Measurements from ENCODE around the gene ZNF491.
"Not testable (repeated sequence)": the region's sequence is repeated elsewhere in the genome, so short reads cannot be mapped to it uniquely, and the experiment has no call there.

Gene ZNF491

GRCh38 chr19:11821474-11822109 lies 23.3 kb downstream of the ZNF491 start:
- Histone ChIP-seq H3K9me3 (ENCODE audit: insufficient read depth, low read depth, low read length) (no peaks in the 10 kb centered on the region), H3K4me2 (ENCODE audit: low read depth, low read length, poor library complexity, severe bottlenecking) (peak overlapping the region; percentile 16)

GRCh38 chr19:11828957-11829876 lies 30.9 kb downstream of the ZNF491 start:
- not testable (repeated sequence) for H3K4me3 ChIP-seq (ENCODE audit: low read length, poor library complexity, severe bottlenecking); H3K9ac ChIP-seq (ENCODE audit: low read depth, low read length, poor library complexity, severe bottlenecking); H3K79me2 ChIP-seq (ENCODE audit: insufficient read depth, low read length); H4K20me1 ChIP-seq (ENCODE audit: insufficient read depth, low read length, poor library complexity, severe bottlenecking); H3K27me3 ChIP-seq (ENCODE audit: insufficient read depth, low read length, poor library complexity, severe bottlenecking); H3K4me1 ChIP-seq (ENCODE audit: insufficient read depth, low read length, poor library complexity, severe bottlenecking); H3F3A ChIP-seq (ENCODE audit: low read depth); H3K4me2 ChIP-seq (ENCODE audit: low read depth, low read length, poor library complexity, severe bottlenecking); H3K9me2 ChIP-seq (replicated peaks; ENCODE audit: low read depth, low read length); H2AFZ ChIP-seq (ENCODE audit: low read length)
- peaks cover 32% of the 10 kb centered on the region; the same call in 1 of the 2 replicates for H3K9me3 ChIP-seq (ENCODE audit: insufficient read depth, low read depth, low read length)
- peaks cover 31% of the 10 kb centered on the region; the same call in 1 of the 2 replicates for H3K36me3 ChIP-seq (ENCODE audit: insufficient read depth, low read length)
- peak; percentile 25; the same call in 1 of the 2 replicates for TF ChIP-seq CTCF (conservative IDR thresholded peaks at IDR 0.05; ENCODE audit: low read length)

More at GRCh38 chr19:11821474-11822109, 23.3 kb downstream of the ZNF491 start:
- H3K79me2 ChIP-seq (ENCODE audit: insufficient read depth, low read length): no peaks in the 10 kb centered on the region; the same call in 1 of the 2 replicates
- no peaks in the 10 kb centered on the region for H4K20me1 ChIP-seq (ENCODE audit: insufficient read depth, low read length, poor library complexity, severe bottlenecking)
- H3K36me3 ChIP-seq (ENCODE audit: insufficient read depth, low read length): no peaks in the 10 kb centered on the region
- no peaks in the 10 kb centered on the region for H3K27me3 ChIP-seq (ENCODE audit: insufficient read depth, low read length, poor library complexity, severe bottlenecking)
- H3K9me2 ChIP-seq (replicated peaks; ENCODE audit: low read depth, low read length): no peaks in the 10 kb centered on the region
- no peak overlapping the region for H3K4me3 ChIP-seq (ENCODE audit: low read length, poor library complexity, severe bottlenecking)
- H3K4me1 ChIP-seq (ENCODE audit: insufficient read depth, low read length, poor library complexity, severe bottlenecking): no peaks in the 10 kb centered on the region
- no peaks in the 10 kb centered on the region for H3F3A ChIP-seq (ENCODE audit: low read depth)
- H3K9ac ChIP-seq (ENCODE audit: low read depth, low read length, poor library complexity, severe bottlenecking): no peak overlapping the region
- H2AFZ ChIP-seq (ENCODE audit: low read length): no peak overlapping the region
- TF ChIP-seq CTCF (conservative IDR thresholded peaks at IDR 0.05; ENCODE audit: low read length) (no peak), EZH2phosphoT487 (IDR thresholded peaks at IDR 0.05; ENCODE audit: borderline replicate concordance) (no peak)

- Histone ChIP-seq H3K36me3 (ENCODE audit: insufficient read depth, low read length) (peaks cover 31% of the 10 kb centered on the region; the same call in 1 of the 2 replicates), H3K79me2 (ENCODE audit: insufficient read depth, low read length) (no peaks in the 10 kb centered on the region), H3K27me3 (ENCODE audit: insufficient read depth, low read length, poor library complexity, severe bottlenecking) (no peaks in the 10 kb centered on the region), H4K20me1 (ENCODE audit: insufficient read depth, low read length, poor library complexity, severe bottlenecking) (no peaks in the 10 kb centered on the region), H3K4me1 (ENCODE audit: insufficient read depth, low read length, poor library complexity, severe bottlenecking) (no peaks in the 10 kb centered on the region), H3K9ac (ENCODE audit: low read depth, low read length, poor library complexity, severe bottlenecking) (no peak overlapping the region), H3K9me3 (ENCODE audit: insufficient read depth, low read depth, low read length) (peaks cover 32% of the 10 kb centered on the region; the same call in 1 of the 2 replicates), H3K4me2 (ENCODE audit: low read depth, low read length, poor library complexity, severe bottlenecking) (no peak overlapping the region), H2AFZ (ENCODE audit: low read length) (no peak overlapping the region), H3K4me3 (ENCODE audit: low read length, poor library complexity, severe bottlenecking) (no peak overlapping the region), H3F3A (ENCODE audit: low read depth) (no peaks in the 10 kb centered on the region), H3K9me2 (replicated peaks; ENCODE audit: low read depth, low read length) (no peaks in the 10 kb centered on the region)
- TF ChIP-seq EZH2phosphoT487 (IDR thresholded peaks at IDR 0.05; ENCODE audit: borderline replicate concordance): no peak
- no peak for TF ChIP-seq CTCF (conservative IDR thresholded peaks at IDR 0.05; ENCODE audit: low read length)
These were observed 34.1 kb downstream of the ZNF491 start for GRCh38 chr19:11832253-11832912.
